Lower leg skin (tissue), 3 donors: ENCODE measurements around the gene CCDC188.

Source experiments
- POLR2A ChIP-seq, 2 donors: fragments of 450-650 bp; IDR thresholded peaks; one replicate each; pipeline ENCODE4 v1.6.1; 2016 to 2017; ENCODE audit warnings: antibody characterized with exemption in 2 of 2, mild to moderate bottlenecking in 1 of 2, moderate library complexity in 1 of 2
- TF ChIP-seq, protein P1 (sequence below), 3 donors: fragments of 450-650 bp; IDR thresholded peaks; one replicate each; pipeline ENCODE4 v1.5.1; 2016; ENCODE audit warnings: antibody characterized with exemption in 3 of 3, mild to moderate bottlenecking in 3 of 3, moderate library complexity in 2 of 3

DNA sequence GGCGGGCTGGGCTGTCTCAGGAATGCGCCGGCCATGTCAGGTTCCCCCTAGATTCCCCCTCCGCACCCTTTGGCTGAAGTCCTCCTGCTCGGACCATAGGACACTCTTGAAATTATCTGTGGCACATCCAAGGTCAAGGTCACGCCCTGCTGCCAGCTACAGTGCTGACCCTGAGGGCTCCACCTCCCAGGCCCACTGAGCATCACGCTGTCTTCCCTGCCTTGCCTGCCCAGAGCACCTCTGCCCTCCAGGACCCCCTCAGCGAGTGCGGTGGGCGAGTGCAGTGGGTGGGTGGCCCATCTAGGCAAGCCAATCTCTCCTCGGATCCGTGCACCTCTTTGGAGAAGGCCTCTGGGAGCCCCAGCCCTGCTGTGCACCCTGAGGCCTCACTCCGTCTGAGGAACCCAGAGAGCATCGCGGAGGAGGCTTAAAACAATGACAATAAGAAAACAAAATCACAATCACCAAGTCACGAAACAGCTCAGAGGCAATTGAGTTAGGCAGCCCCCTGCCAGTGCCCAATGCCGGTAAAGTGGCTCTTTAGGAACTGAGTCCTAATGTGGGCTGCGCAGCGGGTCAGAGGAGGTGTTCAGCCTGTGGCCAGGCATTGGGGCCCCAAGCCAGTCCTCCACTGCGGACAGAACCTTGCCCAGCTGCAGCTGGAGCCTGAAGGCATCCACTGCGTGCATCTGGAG, 26.5 kb upstream of the CCDC188 start:
- TF ChIP-seq POLR2A (IDR thresholded peaks at IDR 0.05), result no peak
- TF ChIP-seq, protein P1, sequence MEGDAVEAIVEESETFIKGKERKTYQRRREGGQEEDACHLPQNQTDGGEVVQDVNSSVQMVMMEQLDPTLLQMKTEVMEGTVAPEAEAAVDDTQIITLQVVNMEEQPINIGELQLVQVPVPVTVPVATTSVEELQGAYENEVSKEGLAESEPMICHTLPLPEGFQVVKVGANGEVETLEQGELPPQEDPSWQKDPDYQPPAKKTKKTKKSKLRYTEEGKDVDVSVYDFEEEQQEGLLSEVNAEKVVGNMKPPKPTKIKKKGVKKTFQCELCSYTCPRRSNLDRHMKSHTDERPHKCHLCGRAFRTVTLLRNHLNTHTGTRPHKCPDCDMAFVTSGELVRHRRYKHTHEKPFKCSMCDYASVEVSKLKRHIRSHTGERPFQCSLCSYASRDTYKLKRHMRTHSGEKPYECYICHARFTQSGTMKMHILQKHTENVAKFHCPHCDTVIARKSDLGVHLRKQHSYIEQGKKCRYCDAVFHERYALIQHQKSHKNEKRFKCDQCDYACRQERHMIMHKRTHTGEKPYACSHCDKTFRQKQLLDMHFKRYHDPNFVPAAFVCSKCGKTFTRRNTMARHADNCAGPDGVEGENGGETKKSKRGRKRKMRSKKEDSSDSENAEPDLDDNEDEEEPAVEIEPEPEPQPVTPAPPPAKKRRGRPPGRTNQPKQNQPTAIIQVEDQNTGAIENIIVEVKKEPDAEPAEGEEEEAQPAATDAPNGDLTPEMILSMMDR (IDR thresholded peaks at IDR 0.05), result no peak
